Muscle layer of duodenum (tissue), 2 donors: ENCODE results near the gene NCKAP5.
A peak's percentile ranks its signal among the peaks of the same experiment; 100 is the strongest.

Experiments used
- H3K27ac ChIP-seq: one replicate; pipeline ENCODE4 v1.7.0; 2013; ENCODE audit warnings: mild to moderate bottlenecking, low read length
- H3K27me3 ChIP-seq: one replicate; pipeline ENCODE4 v1.7.0; 2013; ENCODE audit warnings: low read depth, mild to moderate bottlenecking, control low read depth, low read length
- H3K36me3 ChIP-seq, 2 donors: one replicate each; pipeline ENCODE4 v1.7.0; 2013; ENCODE audit warnings: low read length in 2 of 2, control low read depth in 1 of 2, mild to moderate bottlenecking in 1 of 2; ENCODE audit not compliant: insufficient read depth in 2 of 2, control insufficient read depth in 1 of 2
- H3K4me1 ChIP-seq, 2 donors: one replicate each; pipeline ENCODE4 v1.7.0; 2013; ENCODE audit warnings: low read length in 2 of 2, mild to moderate bottlenecking in 2 of 2, control low read depth in 1 of 2, moderate library complexity in 1 of 2; ENCODE audit not compliant: insufficient read depth in 2 of 2, control insufficient read depth in 1 of 2
- H3K4me3 ChIP-seq, 2 donors: one replicate each; pipeline ENCODE4 v1.7.0; 2013; ENCODE audit warnings: low read length in 2 of 2, low read depth in 1 of 2, mild to moderate bottlenecking in 1 of 2
- H3K9me3 ChIP-seq, 2 donors: one replicate each; pipeline ENCODE4 v1.7.0; 2013; ENCODE audit warnings: low read length in 2 of 2, control low read depth in 1 of 2, mild to moderate bottlenecking in 1 of 2; ENCODE audit not compliant: control insufficient read depth in 1 of 2
- donor health status: healthy.

Gene NCKAP5

DNA sequence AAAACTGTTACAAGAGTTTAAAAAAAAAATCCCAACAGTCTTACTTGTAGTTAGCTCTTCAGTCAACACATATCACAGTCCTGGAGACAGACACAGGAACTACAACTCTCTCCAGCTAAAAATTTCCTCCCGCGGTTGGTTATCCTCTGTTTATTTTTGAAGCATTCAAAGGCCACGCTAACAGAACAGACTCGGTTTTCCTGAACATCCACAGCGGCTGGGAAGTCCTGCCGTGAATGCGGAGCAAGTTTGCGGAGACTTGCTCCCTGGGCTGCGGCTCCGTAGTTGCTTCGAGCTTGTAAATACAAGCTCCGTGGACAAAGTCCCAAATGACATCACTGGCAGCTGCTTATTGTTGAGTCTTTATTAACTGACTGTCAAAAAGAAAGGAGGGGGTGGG, at the start of gene NCKAP5:
TSS of gene NCKAP5 (minus strand) at position 292 of the 400 bp plus-strand sequence. CDS start 50,937 bp downstream, outside the sequence.
- no peak within 1 kb of the TSS for H3K27ac ChIP-seq
- H3K4me1 ChIP-seq: no peaks in the 10 kb centered on the region
- H3K27me3 ChIP-seq: no peaks in the 10 kb centered on the region
- H3K9me3 ChIP-seq: no peaks in the 10 kb centered on the region
- H3K36me3 ChIP-seq: no peaks in the 10 kb centered on the region
- H3K4me3 ChIP-seq: peak within 1 kb of the TSS; percentile 43 to 50

DNA sequence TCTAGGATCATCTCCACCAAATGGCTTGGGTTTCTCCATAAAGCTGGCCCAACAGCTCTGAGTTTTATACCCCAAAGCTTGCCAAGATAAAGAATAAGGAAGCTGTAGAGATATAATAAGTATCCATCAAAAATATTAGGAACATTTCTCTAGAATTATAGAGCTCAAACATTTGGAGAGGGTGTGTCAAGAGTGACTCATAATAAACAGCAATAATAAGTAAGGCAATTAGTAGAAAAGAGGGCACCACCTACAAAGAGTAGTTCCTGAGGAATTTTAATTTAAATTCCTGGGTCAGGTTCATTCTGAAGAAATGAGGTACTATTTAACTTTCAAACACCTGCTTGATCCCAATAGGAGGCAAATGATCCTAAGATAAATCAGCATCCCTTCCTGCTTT, 41.4 kb upstream of the NCKAP5 start:
- Histone ChIP-seq H3K4me1 (no peaks in the 10 kb centered on the region), H3K27me3 (no peaks in the 10 kb centered on the region), H3K9me3 (no peaks in the 10 kb centered on the region), H3K36me3 (no peaks in the 10 kb centered on the region), H3K4me3 (no peak overlapping the region), H3K27ac (no peak overlapping the region)

DNA sequence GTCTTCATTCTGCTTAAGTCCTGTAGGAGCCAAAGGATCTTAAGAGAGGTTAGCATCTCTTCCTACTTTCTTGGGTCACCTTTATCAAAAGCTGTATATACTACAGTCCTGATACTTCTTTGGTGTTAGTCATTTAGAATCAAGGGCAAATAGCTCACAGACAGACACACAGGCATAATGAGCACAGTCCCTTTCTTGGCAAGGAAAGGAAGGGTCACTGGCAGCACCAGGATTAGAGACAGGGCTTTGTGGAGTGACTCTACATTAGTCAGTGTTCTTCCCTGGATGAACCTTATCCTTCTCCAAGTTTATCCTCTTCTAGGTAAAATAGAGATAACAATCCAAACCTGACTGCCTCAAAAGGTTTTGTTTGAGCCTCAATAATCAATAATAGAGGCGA, 40.0 kb upstream of the NCKAP5 start:
- Histone ChIP-seq H3K9me3 (no peaks in the 10 kb centered on the region), H3K36me3 (no peaks in the 10 kb centered on the region), H3K4me1 (no peaks in the 10 kb centered on the region), H3K27me3 (no peaks in the 10 kb centered on the region), H3K4me3 (no peak overlapping the region), H3K27ac (no peak overlapping the region)

DNA sequence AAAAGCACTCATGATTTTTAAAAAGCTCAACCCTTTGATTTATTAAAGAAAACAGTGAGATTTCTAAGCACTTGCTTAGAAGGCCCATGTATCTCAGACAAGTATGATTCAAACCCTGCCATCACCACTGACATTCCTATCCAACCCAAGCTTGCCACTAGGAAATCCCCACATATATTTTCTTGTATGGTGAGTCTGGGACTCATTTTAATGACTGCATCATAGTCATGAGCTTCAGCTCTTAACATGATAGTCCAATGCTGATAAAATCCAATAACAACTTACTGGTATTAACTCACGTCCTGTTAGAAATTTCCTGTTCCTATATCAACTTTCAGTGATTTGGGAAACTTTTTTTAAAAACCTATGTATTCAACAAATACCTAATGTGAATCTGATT, 39.4 kb upstream of the NCKAP5 start:
- no peak overlapping the region for H3K27ac ChIP-seq

DNA sequence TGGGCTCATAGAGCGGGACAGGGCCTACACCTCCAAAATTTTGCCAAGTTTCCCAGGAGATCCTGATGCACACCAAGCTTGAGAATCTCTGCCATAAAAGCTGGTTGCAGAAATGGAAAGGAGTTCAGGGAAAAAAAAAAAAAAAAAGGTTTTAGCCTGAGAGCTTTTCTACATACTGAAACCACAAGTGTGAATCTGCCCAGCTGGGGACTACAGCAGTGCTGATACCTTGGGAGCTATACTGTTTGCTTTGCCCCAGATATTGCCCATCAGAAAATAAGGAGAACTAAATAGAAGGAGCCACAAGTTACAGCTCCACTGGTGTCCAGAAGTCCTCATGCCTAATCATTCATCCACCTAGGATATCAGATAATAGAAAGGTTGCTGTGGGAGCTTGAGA, 38.4 kb upstream of the NCKAP5 start:
- Histone ChIP-seq H3K27me3 (no peaks in the 10 kb centered on the region), H3K36me3 (no peaks in the 10 kb centered on the region), H3K4me3 (no peak overlapping the region), H3K27ac (no peak overlapping the region), H3K4me1 (no peaks in the 10 kb centered on the region), H3K9me3 (no peaks in the 10 kb centered on the region)

More for the DNA sequence above, 39.4 kb upstream of the NCKAP5 start:
- no peaks in the 10 kb centered on the region for H3K36me3 ChIP-seq
- H3K4me1 ChIP-seq: no peaks in the 10 kb centered on the region
- H3K27me3 ChIP-seq: no peaks in the 10 kb centered on the region
- H3K4me3 ChIP-seq: no peak overlapping the region
- no peaks in the 10 kb centered on the region for H3K9me3 ChIP-seq

DNA sequence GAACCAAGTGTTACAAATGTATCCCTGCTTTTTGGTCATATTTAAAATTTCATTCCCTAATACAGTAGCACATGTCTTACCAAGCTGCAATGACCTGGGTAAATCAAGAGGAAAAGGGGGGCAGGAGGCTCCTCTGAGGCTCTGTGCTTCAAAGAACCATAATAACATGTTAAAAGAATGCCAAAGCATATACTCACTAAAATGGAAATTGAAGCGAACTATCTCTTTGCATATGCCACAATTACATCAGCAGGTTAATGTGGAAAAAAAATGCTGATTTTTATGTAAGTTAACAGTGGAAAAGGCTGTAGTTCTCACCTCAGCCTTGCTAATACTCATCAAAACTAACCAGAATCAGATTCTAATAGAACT, 37.5 kb upstream of the NCKAP5 start:
- no peaks in the 10 kb centered on the region for H3K9me3 ChIP-seq
- no peaks in the 10 kb centered on the region for H3K36me3 ChIP-seq
- no peaks in the 10 kb centered on the region for H3K4me1 ChIP-seq
- no peak overlapping the region for H3K4me3 ChIP-seq
- H3K27ac ChIP-seq: no peak overlapping the region
- H3K27me3 ChIP-seq: no peaks in the 10 kb centered on the region

DNA sequence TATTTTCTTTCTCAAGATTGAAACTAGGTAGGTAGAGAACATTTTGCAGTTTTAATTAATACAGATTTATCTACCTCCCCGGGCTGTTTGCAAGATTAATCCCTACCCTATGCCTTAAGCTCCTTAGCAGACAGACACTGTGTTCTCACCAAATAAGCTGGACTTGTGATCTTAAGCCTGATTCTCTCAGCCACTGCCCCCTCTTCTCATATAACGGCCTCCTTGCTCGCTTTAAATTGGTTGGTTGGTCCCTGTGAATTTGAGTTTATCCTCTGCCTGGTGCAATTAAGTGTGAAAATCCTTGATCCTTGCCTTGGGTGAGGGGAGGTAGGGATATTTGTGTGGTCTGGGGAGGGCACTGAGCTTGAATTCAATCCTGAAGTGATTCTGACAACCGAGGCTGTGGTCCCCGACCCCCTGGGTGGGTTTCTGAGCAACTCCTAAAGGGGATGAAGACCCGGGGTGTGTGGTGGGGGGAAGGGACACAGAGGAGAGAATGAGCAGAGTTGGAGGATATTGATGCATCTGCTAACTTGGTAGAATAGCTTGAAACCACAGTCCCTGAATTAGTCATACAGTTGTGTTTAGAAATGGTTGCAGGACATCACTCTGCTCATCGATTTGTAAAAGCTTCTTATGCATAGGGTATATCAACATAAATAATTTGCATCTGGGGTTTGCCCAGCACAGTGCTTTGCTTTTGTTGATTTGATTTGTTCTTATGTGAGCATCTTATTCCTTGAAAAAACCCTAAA, 36.9 kb upstream of the NCKAP5 start:
- H3K4me3 ChIP-seq: no peak overlapping the region
- H3K27me3 ChIP-seq: no peaks in the 10 kb centered on the region
- no peaks in the 10 kb centered on the region for H3K9me3 ChIP-seq
- no peaks in the 10 kb centered on the region for H3K4me1 ChIP-seq
- H3K27ac ChIP-seq: no peak overlapping the region
- no peaks in the 10 kb centered on the region for H3K36me3 ChIP-seq

DNA sequence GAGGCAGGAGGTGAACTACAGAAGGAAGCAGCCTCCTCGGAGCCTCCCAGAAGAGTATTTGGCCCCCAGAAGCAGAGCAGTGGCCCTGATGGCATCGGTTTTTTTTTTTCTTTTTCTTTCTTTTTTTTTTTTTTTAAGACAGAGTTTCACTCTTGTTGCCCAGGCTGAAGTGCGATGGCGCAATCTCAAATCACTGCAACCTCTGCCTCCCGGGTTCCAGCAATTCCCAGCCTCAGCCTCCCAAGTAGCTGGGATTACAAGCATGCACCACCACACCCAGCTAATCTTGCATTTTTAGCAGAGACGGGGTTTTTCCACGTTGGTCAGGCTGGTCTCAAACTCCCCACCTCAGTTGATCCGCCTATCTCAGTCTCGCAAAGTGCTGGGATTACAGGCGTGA, 34.8 kb upstream of the NCKAP5 start:
- Histone ChIP-seq H3K36me3 (no peaks in the 10 kb centered on the region), H3K27me3 (no peaks in the 10 kb centered on the region), H3K4me1 (no peaks in the 10 kb centered on the region), H3K9me3 (no peaks in the 10 kb centered on the region), H3K4me3 (no peak overlapping the region), H3K27ac (no peak overlapping the region)

DNA sequence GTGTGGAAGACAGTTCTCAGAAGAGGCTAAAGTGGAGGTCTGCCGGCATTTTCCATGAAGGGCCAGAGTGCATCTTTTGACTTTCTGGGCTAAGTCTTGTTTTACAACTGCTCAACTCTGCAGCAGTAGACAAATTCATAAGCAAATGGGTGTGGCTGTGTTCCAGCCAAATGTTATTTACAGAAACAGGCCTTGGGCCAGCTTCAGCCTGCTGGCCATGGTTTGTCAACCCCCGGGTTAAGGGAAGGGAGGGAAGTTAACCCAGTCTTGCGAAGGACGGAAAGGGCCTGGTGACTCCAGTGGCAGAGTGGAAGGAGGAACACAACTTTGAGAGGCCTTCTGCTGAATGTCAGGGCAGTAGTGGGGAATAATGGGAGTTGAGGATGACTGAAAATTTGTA, 34.3 kb upstream of the NCKAP5 start:
- no peaks in the 10 kb centered on the region for H3K36me3 ChIP-seq
- no peaks in the 10 kb centered on the region for H3K9me3 ChIP-seq
- no peaks in the 10 kb centered on the region for H3K4me1 ChIP-seq
- no peak overlapping the region for H3K27ac ChIP-seq
- H3K27me3 ChIP-seq: no peaks in the 10 kb centered on the region
- no peak overlapping the region for H3K4me3 ChIP-seq

DNA sequence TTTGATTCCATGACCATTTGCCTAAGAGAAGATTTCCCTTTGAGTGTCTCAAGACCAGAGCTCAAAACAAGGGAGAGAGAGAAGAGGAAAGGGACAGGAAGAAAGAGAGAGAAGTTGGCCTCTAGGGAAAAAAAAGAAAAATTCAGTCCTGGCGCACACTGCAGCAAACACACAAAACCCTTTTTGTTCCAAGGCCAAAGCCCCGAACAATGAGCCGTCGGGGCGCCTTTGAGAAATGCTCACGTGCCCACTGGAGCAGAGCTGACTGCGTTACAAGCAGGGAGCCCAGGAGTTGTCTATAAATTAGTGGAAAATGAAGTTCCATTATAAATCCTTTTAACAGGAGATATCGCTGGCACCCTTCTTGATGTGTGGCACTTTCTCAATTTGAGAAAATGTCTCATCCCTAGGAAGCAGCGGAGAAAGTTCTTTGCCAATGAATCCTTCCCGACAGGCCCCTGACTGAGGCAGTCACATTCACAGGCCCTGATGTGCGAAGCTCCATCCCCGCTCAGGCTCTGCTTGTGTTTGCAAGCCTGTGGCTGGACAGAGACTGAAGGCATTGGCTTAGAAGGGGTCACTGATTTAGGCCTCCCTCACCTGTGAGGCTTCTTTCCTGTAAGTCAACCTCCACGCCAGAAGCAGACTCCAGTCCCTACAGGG, 32.1 kb upstream of the NCKAP5 start:
- Histone ChIP-seq H3K4me3 (no peak overlapping the region), H3K27ac (no peak overlapping the region), H3K4me1 (no peaks in the 10 kb centered on the region), H3K27me3 (no peaks in the 10 kb centered on the region), H3K36me3 (no peaks in the 10 kb centered on the region), H3K9me3 (no peaks in the 10 kb centered on the region)

DNA sequence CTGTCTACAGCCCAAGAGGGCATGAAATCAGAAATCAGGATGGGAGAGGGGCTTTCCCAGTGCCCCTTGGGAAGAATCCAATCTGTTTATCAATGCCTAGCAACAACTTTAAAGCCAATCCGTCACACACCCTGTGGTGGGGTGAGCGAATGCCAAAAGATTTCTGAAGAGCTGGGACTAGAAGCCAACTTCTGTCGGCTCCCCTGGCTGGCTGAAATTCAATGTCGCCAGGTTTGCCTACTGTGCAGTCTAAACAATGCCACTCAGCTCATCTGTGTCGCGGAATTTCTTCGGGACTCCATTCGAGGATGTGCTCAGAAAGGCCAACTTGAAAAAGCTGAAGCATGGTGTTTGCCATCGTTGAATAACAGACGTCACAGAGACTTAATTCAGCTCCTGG, 31.5 kb upstream of the NCKAP5 start:
- no peaks in the 10 kb centered on the region for H3K4me1 ChIP-seq
- H3K36me3 ChIP-seq: no peaks in the 10 kb centered on the region
- no peaks in the 10 kb centered on the region for H3K9me3 ChIP-seq
- H3K27me3 ChIP-seq: no peaks in the 10 kb centered on the region
- no peak overlapping the region for H3K4me3 ChIP-seq
- no peak overlapping the region for H3K27ac ChIP-seq
